Aorta (tissue), 5 donors: ENCODE data around the gene REPS1. TPM values are rescaled to one million over a fixed set of nuclear protein-coding genes. Genes with fewer than 3 reads are reported as not detected.
"Not testable (repeated sequence)": the region's sequence is repeated elsewhere in the genome, so short reads cannot be mapped to it uniquely, and the experiment has no call there.

Source experiments
- ATAC-seq: fragments of 200-7000 bp; cut with Tn5 transposase; one replicate; pipeline ENCODE4 v1.9.1; 2022; ENCODE audit warnings: moderate library complexity; ENCODE audit not compliant: low FRiP score
- DNase-seq, 2 donors: peaks; one replicate each; pipeline ENCODE4 v3.0.0-alpha.2; 2020
- H3K27ac ChIP-seq, 2 donors: one replicate each; pipeline ENCODE4 v1.5.1; 2013; ENCODE audit warnings: low read length in 2 of 2, mild to moderate bottlenecking in 2 of 2, moderate library complexity in 2 of 2, control low read depth in 1 of 2, inconsistent platforms in 1 of 2, low read depth in 1 of 2
- H3K27me3 ChIP-seq, 2 donors: one replicate each; pipeline ENCODE4 v1.6.1; 2013; ENCODE audit warnings: control low read depth in 1 of 2, low read length in 1 of 2, mild to moderate bottlenecking in 1 of 2, moderate library complexity in 1 of 2; ENCODE audit not compliant: insufficient read depth in 2 of 2, control insufficient read depth in 1 of 2
- H3K36me3 ChIP-seq, 2 donors: one replicate each; pipeline ENCODE4 v1.6.1; 2013; ENCODE audit warnings: control low read depth in 1 of 2, low read length in 1 of 2, mild to moderate bottlenecking in 1 of 2; ENCODE audit not compliant: insufficient read depth in 2 of 2, control insufficient read depth in 1 of 2
- H3K4me1 ChIP-seq, 2 donors: one replicate each; pipeline ENCODE4 v1.6.1; 2013; ENCODE audit warnings: low read length in 2 of 2, control low read depth in 1 of 2, mild to moderate bottlenecking in 1 of 2, moderate library complexity in 1 of 2; ENCODE audit not compliant: insufficient read depth in 2 of 2, control insufficient read depth in 1 of 2
- H3K4me3 ChIP-seq, 2 donors: one replicate each; pipeline ENCODE4 v1.5.1; 2013; ENCODE audit warnings: low read length in 2 of 2, control low read depth in 1 of 2, mild to moderate bottlenecking in 1 of 2
- H3K9me3 ChIP-seq: one replicate; pipeline ENCODE4 v1.6.1; 2013; ENCODE audit warnings: mild to moderate bottlenecking, low read length; ENCODE audit not compliant: control insufficient read depth
- WGBS, 2 donors: extraction: QIAGEN DNeasy Blood & Tissue Kit; methylation state at CpG; one replicate each; pipeline ENCODE4 v1.1.7; 2013; 5-methylcytosine and 5-hydroxymethylcytosine counted together
- intact Hi-C, 2 donors: fragments of 100-400 bp; cut with DNase I; formaldehyde crosslinking; loops; one replicate each; pipeline versions ENCODE4 v1.14.2 to v1.15.0; 2022
- polyA plus RNA-seq, 2 donors: library from polyadenylated mRNA; stranded (reverse); fragments of 200-250 nt; gene quantifications; one replicate each; pipeline ENCODE4 v1.2.3, GENCODE V29; 2013
- total RNA-seq, 2 donors: library from RNA; stranded (reverse); fragmentation: NEBNext Ultra II Directional; extraction: Animal tissue kit (Norgen Biotek cat#: 25700); gene quantifications; one replicate each; pipeline ENCODE4 v1.2.1, GENCODE V29; 2021
- donor health status: healthy with polysubstance abuse.
- donor health status: Bipolar disorder and iron deficiency.
- donor health status: DM: no; HTN: no; CAD: no.
- donor health status: DM: no; HTN: no; CAD: no.
- donor health status: DM: yes; HTN: yes; CAD: no.

Gene REPS1
- total and polyA plus RNA-seq, 4 donors: 10.1 to 40.8 (median 31.1) TPM

GRCh38 chr6:138993410-138993809 lies 5.4 kb upstream of the REPS1 start:
- H3K36me3 ChIP-seq, H3K27me3 ChIP-seq, DNase-seq, H3K9me3 ChIP-seq, intact Hi-C loops, H3K4me3 ChIP-seq, H3K4me1 ChIP-seq, ATAC-seq, H3K27ac ChIP-seq: not testable (repeated sequence)
- WGBS, 2 donors: 78 to 88% methylated on average over 1 of the region's 1 CpG

GRCh38 chr6:138992965-138993364 lies 4.9 kb upstream of the REPS1 start:
- H3K4me1 ChIP-seq, ATAC-seq, DNase-seq, H3K27ac ChIP-seq, H3K27me3 ChIP-seq, H3K9me3 ChIP-seq, intact Hi-C loops, H3K4me3 ChIP-seq, H3K36me3 ChIP-seq: not testable (repeated sequence)
- 94% methylated on average over 5 of the region's 5 CpGs for WGBS, 2 donors

- no peak for DNase-seq
- H3K27ac ChIP-seq: no peak overlapping the region
Observed at GRCh38 chr6:138991206-138991605, 3.2 kb upstream of the REPS1 start.

GRCh38 chr6:138989098-138989983 lies 1.3 kb upstream of the REPS1 start:
- DNase-seq (no peak), ATAC-seq (no peak)
- Histone ChIP-seq H3K9me3 (no peaks in the 10 kb centered on the region), H3K27ac (no peak overlapping the region), H3K4me3 (no peak overlapping the region), H3K4me1 (peaks cover 0 to 2% of the 10 kb centered on the region in 2 donors), H3K36me3 (no peaks in the 10 kb centered on the region), H3K27me3 (no peaks in the 10 kb centered on the region)
- 94 to 96% methylated on average over 5 of the region's 5 CpGs for WGBS, 2 donors
- intact Hi-C loops: loop anchor here (2.0 to 10.0 kb wide), 3 partner anchors 172 to 375 kb away; no protein-coding TSS in a partner anchor

More at GRCh38 chr6:138991206-138991605, 3.2 kb upstream of the REPS1 start:
- H3K4me1 ChIP-seq: no peaks in the 10 kb centered on the region
- H3K27me3 ChIP-seq: no peaks in the 10 kb centered on the region
- no peak for ATAC-seq
- intact Hi-C loops: no loop called here
- H3K4me3 ChIP-seq: no peak overlapping the region
- WGBS, 2 donors: 81 to 85% methylated on average over 5 of the region's 5 CpGs
- no peaks in the 10 kb centered on the region for H3K36me3 ChIP-seq
- H3K9me3 ChIP-seq: no peaks in the 10 kb centered on the region

- 4% methylated on average over 11 of the region's 11 CpGs for WGBS, 2 donors
- Histone ChIP-seq H3K4me3 (peak overlapping the region; percentile 5 to 40), H3K9me3 (no peaks in the 10 kb centered on the region), H3K4me1 (peaks cover 2 to 3% of the 10 kb centered on the region in 2 donors), H3K27ac (no peak overlapping the region), H3K36me3 (no peaks in the 10 kb centered on the region), H3K27me3 (no peaks in the 10 kb centered on the region)
- ATAC-seq (peak; percentile 2), DNase-seq (no peak)
- intact Hi-C loops: loop anchor here (2.0 to 10.0 kb wide), 3 partner anchors 171 to 376 kb away; no protein-coding TSS in a partner anchor
Observed at GRCh38 chr6:138988469-138988834, 399 bp upstream of the REPS1 start.

- WGBS, 2 donors: 0 to 1% methylated on average over 34 to 35 of the region's 35 CpGs
- no peaks in the 10 kb centered on the region for H3K9me3 ChIP-seq
- peak overlapping the region; percentile 84 to 89 for H3K4me3 ChIP-seq
- ATAC-seq (peak; percentile 7), DNase-seq (peak; percentile 55 to 79)
- peaks cover 3 to 10% of the 10 kb centered on the region in 2 donors for H3K4me1 ChIP-seq
- no peaks in the 10 kb centered on the region for H3K27me3 ChIP-seq
- H3K36me3 ChIP-seq: no peaks in the 10 kb centered on the region
- H3K27ac ChIP-seq: no peak overlapping the region
- intact Hi-C loops: loop anchor here (5.0 to 10.0 kb wide), 2 partner anchors 170 to 378 kb away; no protein-coding TSS in a partner anchor
Observed at GRCh38 chr6:138987080-138987642, 892 bp downstream of the REPS1 start.

- intact Hi-C loops: loop anchor here (5.0 to 10.0 kb wide), 2 partner anchors 169 to 378 kb away; no protein-coding TSS in a partner anchor
- no peak for ATAC-seq
- peaks cover 3 to 10% of the 10 kb centered on the region in 2 donors for H3K4me1 ChIP-seq
- peak overlapping the region; percentile 84 to 89 for H3K4me3 ChIP-seq
- DNase-seq: no peak
- H3K9me3 ChIP-seq: no peaks in the 10 kb centered on the region
- no peaks in the 10 kb centered on the region for H3K36me3 ChIP-seq
- H3K27ac ChIP-seq: no peak overlapping the region
- H3K27me3 ChIP-seq: no peaks in the 10 kb centered on the region
- WGBS, 2 donors: 14% methylated on average over 3 of the region's 3 CpGs
Observed at GRCh38 chr6:138986578-138986977, 1.5 kb downstream of the REPS1 start.

GRCh38 chr6:138981416-138981815 lies 6.6 kb downstream of the REPS1 start:
- DNase-seq: no peak
- 79 to 86% methylated on average over 2 of the region's 2 CpGs for WGBS, 2 donors
- intact Hi-C loops: loop anchor here (10.0 kb wide), 1 partner anchor 383 kb away; no protein-coding TSS in a partner anchor

More at GRCh38 chr6:138981416-138981815, 6.6 kb downstream of the REPS1 start:
- no peak for ATAC-seq
- Histone ChIP-seq H3K27me3 (no peaks in the 10 kb centered on the region), H3K4me1 (peaks cover 3 to 10% of the 10 kb centered on the region in 2 donors), H3K4me3 (no peak overlapping the region), H3K9me3 (no peaks in the 10 kb centered on the region), H3K36me3 (no peaks in the 10 kb centered on the region), H3K27ac (no peak overlapping the region)
